Measurements from ENCODE around the gene TMEM170B. TPM values are rescaled to one million over a fixed set of nuclear protein-coding genes. Genes with fewer than 3 reads are reported as not detected.

Gene TMEM170B
- total and polyA plus RNA-seq, 2 of the 8 experiments (the other 6 are each of a cell fraction or from before 2014, with no cell fraction given) = 0.80 to 4.3 TPM

GRCh38 chr6:11613858-11614257 lies 76.3 kb downstream of the TMEM170B start:
- Histone ChIP-seq H3K4me3 (ENCODE audit: extremely low read depth in 1 of 4, insufficient read depth in 2 of 4, low read depth in 3 of 4, low read length in 4 of 4) (no peak overlapping the region), H3K9ac (replicated peaks in 1 of 4; ENCODE audit: extremely low read depth in 1 of 4, low read depth in 3 of 4, low read length in 3 of 4) (no peak overlapping the region), H3K14ac (ENCODE audit: insufficient read length) (no peak overlapping the region), H4K8ac (ENCODE audit: extremely low read depth, insufficient read depth, low read length) (no peak overlapping the region), H3K79me2 (ENCODE audit: control insufficient read depth in 1 of 2, insufficient read depth in 2 of 2, low read length in 2 of 2) (no peaks in the 10 kb centered on the region), H3K18ac (ENCODE audit: extremely low read depth, low read length) (no peak overlapping the region), H2BK12ac (ENCODE audit: low read depth, low read length) (no peak overlapping the region), H3K79me1 (ENCODE audit: low read depth, low read length) (no peaks in the 10 kb centered on the region), H2BK20ac (ENCODE audit: low read length) (no peak overlapping the region), H3K4ac (replicated peaks; ENCODE audit: insufficient read length, low read depth, low read length) (no peak overlapping the region), H2BK15ac (ENCODE audit: low read length) (no peak overlapping the region), H3K23me2 (ENCODE audit: low read depth, low read length) (no peaks in the 10 kb centered on the region), H4K91ac (replicated peaks; ENCODE audit: insufficient read length, low read length) (no peak overlapping the region), H2BK5ac (ENCODE audit: low read depth, low read length) (no peak overlapping the region), H3K56ac (replicated peaks; ENCODE audit: insufficient read length, low read depth, low read length) (no peak overlapping the region), H3K4me2 (ENCODE audit: insufficient read depth in 1 of 2, low read depth in 2 of 2, low read length in 2 of 2) (no peak overlapping the region), H3K23ac (ENCODE audit: insufficient read length) (no peak overlapping the region), H3K36me3 (ENCODE audit: control insufficient read depth in 2 of 4, insufficient read depth in 4 of 4, low read length in 3 of 4) (no peaks in the 10 kb centered on the region), H4K20me1 (replicated peaks in 1 of 2; ENCODE audit: control insufficient read depth in 1 of 2, insufficient read depth in 2 of 2, low read length in 2 of 2) (no peaks in the 10 kb centered on the region), H4K5ac (ENCODE audit: insufficient read length, low read depth, low read length) (no peak overlapping the region), H2BK120ac (replicated peaks; ENCODE audit: low read depth, low read length) (no peak overlapping the region), H3K27me3 (replicated peaks in 1 of 4; ENCODE audit: control insufficient read depth in 3 of 4, extremely low read depth in 1 of 4, insufficient read depth in 3 of 4, low read length in 3 of 4) (no peaks in the 10 kb centered on the region), H3K27ac (ENCODE audit: low read depth, low read length) (no peak overlapping the region), H2AK5ac (ENCODE audit: low read depth, low read length) (no peak overlapping the region), H2AFZ (ENCODE audit: low read length) (no peak overlapping the region), H3K4me1 (replicated peaks in 1 of 4; ENCODE audit: control insufficient read depth in 3 of 4, insufficient read depth in 4 of 4, low read length in 3 of 4) (peaks cover 0 to 3% (median 0%) of the 10 kb centered on the region in 4 experiments; a peak in 3 of 7 replicates), H3K9me3 (ENCODE audit: insufficient read depth in 2 of 2, low read depth in 1 of 2, low read length in 1 of 2) (no peaks in the 10 kb centered on the region)
- ChIA-PET CTCF (ENCODE audit: partially characterized antibody) (interaction anchor here (1.3 kb wide), 1 partner anchor 9 kb away, joined by 4 read pairs; no protein-coding TSS in a partner anchor), POLR2A (ENCODE audit: partially characterized antibody) (no interaction called here)
- no peak for FAIRE-seq
- 93% methylated on average over 4 of the region's 4 CpGs; no CpG with 5 or more reads in 1 of the 2 experiments for WGBS, 2 experiments (ENCODE audit: extremely low coverage in 1 of 2, insufficient coverage in 1 of 2, insufficient read length in 1 of 2, insufficient replicate concordance in 2 of 2, low coverage in 1 of 2, low lambda C conversion rate in 2 of 2, missing lambda C conversion rate in 1 of 2)
- no peak for DNase-seq (ENCODE audit: low read depth in 1 of 2, low spot score in 2 of 2)
- TF ChIP-seq MAX (IDR thresholded peaks at IDR 0.05) (no peak), CTBP2 (IDR thresholded peaks at IDR 0.05; ENCODE audit: borderline replicate concordance, insufficient read depth, insufficient read length, low read length) (no peak), ASH2L (IDR thresholded peaks at IDR 0.05; ENCODE audit: low read length) (no peak), RXRA (IDR thresholded peaks at IDR 0.05; ENCODE audit: insufficient read depth, low read depth, low read length) (no peak), JUN (IDR thresholded peaks at IDR 0.05; ENCODE audit: low read depth, low read length) (no peak), CEBPB (IDR thresholded peaks at IDR 0.05; ENCODE audit: low read depth, low read length) (no peak), MAFK (IDR thresholded peaks at IDR 0.05; ENCODE audit: low read depth, low read length) (no peak), BCL11A (IDR thresholded peaks at IDR 0.05; ENCODE audit: low read depth in 2 of 2, low read length in 2 of 2) (no peak), TAF7 (optimal IDR thresholded peaks at IDR 0.05; ENCODE audit: borderline replicate concordance, low read depth, low read length) (no peak), RNF2 (IDR thresholded peaks at IDR 0.05; ENCODE audit: borderline replicate concordance, low read depth, low read length, missing control alignments, poor library complexity, severe bottlenecking) (no peak), EGR1 (IDR thresholded peaks at IDR 0.05; ENCODE audit: borderline replicate concordance, low read depth, low read length) (no peak), CBX8 (IDR thresholded peaks at IDR 0.05; ENCODE audit: borderline replicate concordance, low read depth, low read length) (no peak), TBP (IDR thresholded peaks at IDR 0.05; ENCODE audit: low read depth, low read length) (no peak)
